ENCODE measurements around the gene CDH4. TPM values are rescaled to one million over a fixed set of nuclear protein-coding genes. Genes with fewer than 3 reads are reported as not detected.

Gene CDH4
- total and polyA plus RNA-seq, 2 of the 13 experiments (the other 11 are each of a cell fraction or from before 2014, with no cell fraction given): not detected

DNA sequence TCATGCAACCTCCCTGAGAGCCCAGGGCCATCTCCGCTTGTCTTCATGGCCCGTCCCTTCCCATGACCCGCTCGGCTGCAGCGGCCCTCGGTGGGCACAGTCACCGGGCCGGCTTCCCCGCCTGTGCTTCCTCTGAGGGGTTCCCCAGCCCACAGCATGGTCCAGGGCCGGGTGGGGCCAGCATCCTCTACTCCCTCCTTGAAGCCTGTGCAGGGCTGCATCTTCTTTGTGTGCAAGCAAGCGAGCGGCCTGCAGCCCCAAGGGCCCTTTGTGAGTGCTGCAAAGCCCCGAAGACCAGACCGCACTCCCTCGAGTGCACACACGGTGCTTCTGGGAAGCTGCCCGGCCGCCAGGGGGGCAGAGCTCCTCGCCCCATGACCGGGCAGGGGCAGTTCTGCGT, 547.9 kb downstream of the CDH4 start:
- H3K9ac ChIP-seq (ENCODE audit: insufficient read depth, low read depth, low read length): no peak overlapping the region
- in situ Hi-C loops (cut with HindIII; ENCODE audit: extremely low pct_ligation_motif_present, low pct_unique_long_range_greater_than_20kb) (no loop called here), intact Hi-C loops (cut with micrococcal nuclease; ENCODE audit: unreplicated experiment) (no loop called here)
- peaks cover 36 to 82% of the 10 kb centered on the region in 2 experiments for H3K27me3 ChIP-seq (ENCODE audit: control insufficient read depth in 1 of 2, insufficient read depth in 2 of 2, low read length in 2 of 2)
- CTCF ChIA-PET (ENCODE audit: low intra/inter-chr PET ratio, low total read pairs): no interaction called here
- DNase-seq (ENCODE audit: low spot score) (no peak), ATAC-seq (no peak), FAIRE-seq (no peak)
- no peaks in the 10 kb centered on the region for H3K79me2 ChIP-seq (ENCODE audit: insufficient read depth, low read length)
- H2AFZ ChIP-seq (ENCODE audit: low read length): no peak overlapping the region
- TF ChIP-seq KDM1A (CRISPR knock-in tag; IDR thresholded peaks at IDR 0.05) (no peak), STAT5B (CRISPR knock-in tag; IDR thresholded peaks at IDR 0.05) (no peak), ZNF160 (CRISPR knock-in tag; IDR thresholded peaks at IDR 0.05) (no peak), HOXD1 (CRISPR knock-in tag; IDR thresholded peaks at IDR 0.05) (no peak), ZNF564 (CRISPR knock-in tag; IDR thresholded peaks at IDR 0.05) (no peak), PPARG (CRISPR knock-in tag; conservative IDR thresholded peaks at IDR 0.05) (no peak), NCOA2 (CRISPR knock-in tag; IDR thresholded peaks at IDR 0.05) (no peak), ZNF143 (CRISPR knock-in tag; IDR thresholded peaks at IDR 0.05) (no peak), ADNP (CRISPR knock-in tag; IDR thresholded peaks at IDR 0.05) (no peak), NFIC (IDR thresholded peaks at IDR 0.05; ENCODE audit: low read length) (no peak), KDM5B (CRISPR knock-in tag; IDR thresholded peaks at IDR 0.05; ENCODE audit: borderline replicate concordance) (no peak), ERF (CRISPR knock-in tag; IDR thresholded peaks at IDR 0.05) (no peak), ZNF382 (CRISPR knock-in tag; IDR thresholded peaks at IDR 0.05; ENCODE audit: borderline replicate concordance) (no peak), NR3C1 (CRISPR knock-in tag; IDR thresholded peaks at IDR 0.05) (no peak)
- TF ChIP-seq, protein P1, sequence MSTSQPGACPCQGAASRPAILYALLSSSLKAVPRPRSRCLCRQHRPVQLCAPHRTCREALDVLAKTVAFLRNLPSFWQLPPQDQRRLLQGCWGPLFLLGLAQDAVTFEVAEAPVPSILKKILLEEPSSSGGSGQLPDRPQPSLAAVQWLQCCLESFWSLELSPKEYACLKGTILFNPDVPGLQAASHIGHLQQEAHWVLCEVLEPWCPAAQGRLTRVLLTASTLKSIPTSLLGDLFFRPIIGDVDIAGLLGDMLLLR (CRISPR knock-in tag; IDR thresholded peaks at IDR 0.05): no peak
- no peaks in the 10 kb centered on the region for H3K36me3 ChIP-seq (replicated peaks in 1 of 2; ENCODE audit: control insufficient read depth in 1 of 2, insufficient read depth in 2 of 2, low read length in 2 of 2)
- POLR2A ChIA-PET: no interaction called here
- 36% methylated on average over 16 of the region's 21 CpGs for WGBS (ENCODE audit: low lambda C conversion rate)
- no peaks in the 10 kb centered on the region for H3K4me1 ChIP-seq (ENCODE audit: insufficient read depth, low read length)
- no peak overlapping the region for H3K4me2 ChIP-seq (ENCODE audit: low read depth, low read length)
- peaks cover 2% of the 10 kb centered on the region; the same call in 1 of the 2 replicates for H4K20me1 ChIP-seq (ENCODE audit: insufficient read depth, low read length)
- H3K4me3 ChIP-seq (replicated peaks in 1 of 3; ENCODE audit: insufficient read depth in 1 of 3, low read depth in 2 of 3, low read length in 3 of 3): no peak overlapping the region
- H3K27ac ChIP-seq (ENCODE audit: extremely low read length, insufficient read depth, low read length): no peak overlapping the region
- no peaks in the 10 kb centered on the region for H3K9me3 ChIP-seq (ENCODE audit: low read length)
- BruUV-seq (replicated peaks): no TSS peak

Data from HepG2 (cell line).